Measurements from ENCODE around the gene AGAP1. TPM values are rescaled to one million over a fixed set of nuclear protein-coding genes. Genes with fewer than 3 reads are reported as not detected.

AGAP1 gene
- total RNA-seq, 4 donors from 2014 or later = 33.7 to 39.9 (median 35.6) TPM

- peaks cover 0 to 11% (median 0%) of the 10 kb centered on the region in 3 donors for H3K36me3 ChIP-seq
- 91 to 97% methylated on average over 9 of the region's 9 CpGs for WGBS, 2 donors
- peak overlapping the region in 2 of 4 donors; percentile 61 to 72 for H3K27ac ChIP-seq
- peaks cover 0 to 10% (median 0%) of the 10 kb centered on the region in 4 donors for H3K9me3 ChIP-seq
- H3K27me3 ChIP-seq = no peaks in the 10 kb centered on the region
- DNase-seq (ENCODE audit: low spot score in 2 of 2) = no peak
- TF ChIP-seq POLR2A (IDR thresholded peaks at IDR 0.05) (no peak), CTCF (IDR thresholded peaks at IDR 0.05) (no peak), EP300 (IDR thresholded peaks at IDR 0.05) (no peak)
- H3K4me3 ChIP-seq = no peak overlapping the region
- peaks cover 0 to 42% (median 4%) of the 10 kb centered on the region in 4 donors for H3K4me1 ChIP-seq
These were observed 77.3 kb downstream of the AGAP1 start for GRCh38 chr2:235570966-235571692.

GRCh38 chr2:235572592-235572991 is 78.7 kb downstream of the AGAP1 start:
- H3K9me3 ChIP-seq = peaks cover 0 to 10% (median 0%) of the 10 kb centered on the region in 4 donors
- H3K27ac ChIP-seq = peak overlapping the region in 1 of 4 donors; percentile 92
- no peak overlapping the region for H3K4me3 ChIP-seq
- 94 to 97% methylated on average over 7 of the region's 7 CpGs for WGBS, 2 donors
- peaks cover under 1 to 57% (median 7%) of the 10 kb centered on the region in 4 donors for H3K4me1 ChIP-seq
- DNase-seq (ENCODE audit: low spot score in 2 of 2) = no peak
- no peaks in the 10 kb centered on the region for H3K27me3 ChIP-seq
- TF ChIP-seq CTCF (IDR thresholded peaks at IDR 0.05) = no peak
- TF ChIP-seq POLR2A (IDR thresholded peaks at IDR 0.05) = no peak
- TF ChIP-seq EP300 (IDR thresholded peaks at IDR 0.05) = no peak
- peaks cover 0 to 11% (median 0%) of the 10 kb centered on the region in 3 donors for H3K36me3 ChIP-seq

- no peaks in the 10 kb centered on the region for H3K27me3 ChIP-seq
- H3K4me1 ChIP-seq = peaks cover 3 to 66% (median 10%) of the 10 kb centered on the region in 4 donors
- H3K36me3 ChIP-seq = peaks cover 0 to 3% (median 0%) of the 10 kb centered on the region in 3 donors
- H3K4me3 ChIP-seq = no peak overlapping the region
- no peak for DNase-seq (ENCODE audit: low spot score in 2 of 2)
- H3K9me3 ChIP-seq = peaks cover 0 to 4% (median 0%) of the 10 kb centered on the region in 4 donors
- H3K27ac ChIP-seq = peak overlapping the region in 3 of 4 donors; percentile 17 to 92 (median 52)
- WGBS, 2 donors = 59 to 70% methylated on average over 12 of the region's 12 CpGs
- TF ChIP-seq POLR2A (IDR thresholded peaks at IDR 0.05) (no peak), EP300 (IDR thresholded peaks at IDR 0.05) (no peak), CTCF (IDR thresholded peaks at IDR 0.05) (no peak)
These were observed 79.7 kb downstream of the AGAP1 start for GRCh38 chr2:235573331-235574221.

- Histone ChIP-seq H3K9me3 (no peaks in the 10 kb centered on the region), H3K4me1 (peaks cover 3 to 58% (median 10%) of the 10 kb centered on the region in 4 donors), H3K27me3 (no peaks in the 10 kb centered on the region), H3K36me3 (no peaks in the 10 kb centered on the region), H3K4me3 (no peak overlapping the region), H3K27ac (peak overlapping the region in 3 of 4 donors; percentile 77 to 92 (median 78))
- no peak for DNase-seq (ENCODE audit: low spot score in 2 of 2)
- TF ChIP-seq EP300 (IDR thresholded peaks at IDR 0.05) (no peak), CTCF (IDR thresholded peaks at IDR 0.05) (no peak), POLR2A (IDR thresholded peaks at IDR 0.05) (no peak)
- 86 to 88% methylated on average over 8 of the region's 8 CpGs for WGBS, 2 donors
These were observed 81.6 kb downstream of the AGAP1 start for GRCh38 chr2:235575431-235575830.
